ENCODE results near the gene MYH7. TPM values are rescaled to one million over a fixed set of nuclear protein-coding genes. Genes with fewer than 3 reads are reported as not detected.

MYH7 gene
- total RNA-seq, 6 experiments from 2014 or later: 0.30 to 5.6 (median 0.60) TPM

DNA sequence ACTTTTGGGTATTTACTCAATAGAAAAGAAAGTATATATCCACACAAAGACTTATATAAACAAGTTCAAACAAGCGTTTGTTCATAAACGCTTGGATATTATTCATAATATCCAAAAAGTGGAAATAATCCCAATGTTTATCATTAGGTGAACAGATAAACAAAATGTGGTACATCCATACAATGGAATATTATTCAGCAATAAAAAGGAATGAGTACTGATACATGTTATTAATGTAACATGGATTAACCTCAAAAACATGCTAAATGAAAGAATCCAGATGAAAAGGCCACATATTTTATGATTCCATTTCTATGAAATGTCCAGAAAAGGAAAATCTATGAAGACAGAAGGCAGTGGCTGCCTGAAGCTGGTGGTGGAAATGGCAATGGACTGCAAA lies 16.8 kb upstream of the MYH7 start:
- ATAC-seq: no peak
- H3K4me1 ChIP-seq: no peaks in the 10 kb centered on the region
- no peak overlapping the region for H3K27ac ChIP-seq
- no peaks in the 10 kb centered on the region for H3K36me3 ChIP-seq
- TF ChIP-seq POLR2A (IDR thresholded peaks at IDR 0.05): no peak
- TF ChIP-seq, protein P1, sequence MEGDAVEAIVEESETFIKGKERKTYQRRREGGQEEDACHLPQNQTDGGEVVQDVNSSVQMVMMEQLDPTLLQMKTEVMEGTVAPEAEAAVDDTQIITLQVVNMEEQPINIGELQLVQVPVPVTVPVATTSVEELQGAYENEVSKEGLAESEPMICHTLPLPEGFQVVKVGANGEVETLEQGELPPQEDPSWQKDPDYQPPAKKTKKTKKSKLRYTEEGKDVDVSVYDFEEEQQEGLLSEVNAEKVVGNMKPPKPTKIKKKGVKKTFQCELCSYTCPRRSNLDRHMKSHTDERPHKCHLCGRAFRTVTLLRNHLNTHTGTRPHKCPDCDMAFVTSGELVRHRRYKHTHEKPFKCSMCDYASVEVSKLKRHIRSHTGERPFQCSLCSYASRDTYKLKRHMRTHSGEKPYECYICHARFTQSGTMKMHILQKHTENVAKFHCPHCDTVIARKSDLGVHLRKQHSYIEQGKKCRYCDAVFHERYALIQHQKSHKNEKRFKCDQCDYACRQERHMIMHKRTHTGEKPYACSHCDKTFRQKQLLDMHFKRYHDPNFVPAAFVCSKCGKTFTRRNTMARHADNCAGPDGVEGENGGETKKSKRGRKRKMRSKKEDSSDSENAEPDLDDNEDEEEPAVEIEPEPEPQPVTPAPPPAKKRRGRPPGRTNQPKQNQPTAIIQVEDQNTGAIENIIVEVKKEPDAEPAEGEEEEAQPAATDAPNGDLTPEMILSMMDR (IDR thresholded peaks at IDR 0.05): no peak
- intact Hi-C loops (cut with DNase I): no loop called here
- no peaks in the 10 kb centered on the region for H3K9me3 ChIP-seq
- DNase-seq: no peak
- H3K4me3 ChIP-seq: no peak overlapping the region
- 41% methylated on average over 2 of the region's 2 CpGs for WGBS (ENCODE audit: insufficient coverage, low coverage, low lambda C conversion rate, missing lambda C conversion rate)
- H3K27me3 ChIP-seq: peaks cover 0 to 5% of the 10 kb centered on the region in 2 donors

DNA sequence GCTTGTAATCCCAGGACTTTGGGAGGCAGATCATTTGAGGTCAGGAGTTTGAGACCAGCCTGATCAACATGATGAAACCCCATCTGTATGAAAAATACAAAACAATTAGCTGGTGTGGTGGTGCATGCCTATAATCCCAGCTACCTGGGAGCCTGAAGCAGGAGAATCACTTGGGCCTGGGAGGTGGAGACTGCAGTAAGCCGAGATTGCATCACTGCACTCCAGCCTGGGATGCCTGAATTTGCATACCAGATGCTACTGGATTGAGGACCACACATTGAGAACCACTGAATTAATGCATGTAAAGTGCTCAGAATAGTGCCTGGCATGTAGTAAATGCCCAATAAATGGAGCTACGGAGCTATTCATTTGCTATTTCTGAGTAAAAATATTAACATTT lies 14.9 kb upstream of the MYH7 start:
- no peaks in the 10 kb centered on the region for H3K4me1 ChIP-seq
- ATAC-seq: no peak
- intact Hi-C loops (cut with DNase I): no loop called here
- DNase-seq: no peak
- WGBS (ENCODE audit: insufficient coverage, low coverage, low lambda C conversion rate, missing lambda C conversion rate): 50% methylated on average over 2 of the region's 2 CpGs
- peaks cover 0 to 5% of the 10 kb centered on the region in 2 donors for H3K27me3 ChIP-seq
- H3K4me3 ChIP-seq: no peak overlapping the region
- no peaks in the 10 kb centered on the region for H3K9me3 ChIP-seq
- H3K36me3 ChIP-seq: no peaks in the 10 kb centered on the region
- H3K27ac ChIP-seq: no peak overlapping the region
- TF ChIP-seq POLR2A (IDR thresholded peaks at IDR 0.05): no peak
- TF ChIP-seq, protein P1 (IDR thresholded peaks at IDR 0.05): no peak

DNA sequence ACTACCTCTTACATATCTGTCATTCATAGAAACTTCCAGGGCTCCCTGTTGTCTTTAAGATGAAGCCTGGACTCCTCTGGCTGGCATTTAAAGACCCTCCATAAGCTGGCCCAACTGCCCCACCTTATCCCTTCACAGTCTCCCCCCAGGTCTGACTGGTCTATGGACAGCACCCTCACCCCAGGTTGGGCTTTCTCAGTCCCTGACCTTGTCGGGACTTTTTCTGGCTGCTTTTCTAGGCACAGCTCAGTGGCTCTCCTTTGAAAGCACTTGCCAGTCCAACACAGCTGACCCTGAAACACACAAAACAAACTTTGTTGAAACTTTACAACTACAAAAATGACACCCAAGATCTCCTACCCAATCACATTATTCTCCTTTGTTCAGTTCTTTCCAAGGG lies 13.9 kb upstream of the MYH7 start:
- H3K9me3 ChIP-seq: no peaks in the 10 kb centered on the region
- TF ChIP-seq POLR2A (IDR thresholded peaks at IDR 0.05): no peak
- TF ChIP-seq, protein P1 (IDR thresholded peaks at IDR 0.05): no peak
- intact Hi-C loops (cut with DNase I): no loop called here
- no peak overlapping the region for H3K4me3 ChIP-seq
- ATAC-seq (no peak), DNase-seq (no peak)
- 67% methylated on average over 1 of the region's 1 CpG for WGBS (ENCODE audit: insufficient coverage, low coverage, low lambda C conversion rate, missing lambda C conversion rate)
- no peaks in the 10 kb centered on the region for H3K36me3 ChIP-seq
- peaks cover 0 to 5% of the 10 kb centered on the region in 2 donors for H3K27me3 ChIP-seq
- H3K4me1 ChIP-seq: no peaks in the 10 kb centered on the region
- no peak overlapping the region for H3K27ac ChIP-seq

- Histone ChIP-seq H3K4me3 (no peak overlapping the region), H3K27me3 (peaks cover 0 to 5% of the 10 kb centered on the region in 2 donors), H3K9me3 (no peaks in the 10 kb centered on the region), H3K27ac (no peak overlapping the region), H3K36me3 (no peaks in the 10 kb centered on the region), H3K4me1 (no peaks in the 10 kb centered on the region)
- 73% methylated on average over 7 of the region's 7 CpGs for WGBS (ENCODE audit: insufficient coverage, low coverage, low lambda C conversion rate, missing lambda C conversion rate)
- DNase-seq: no peak
- ATAC-seq: no peak
- intact Hi-C loops (cut with DNase I): no loop called here
- TF ChIP-seq, protein P1 (IDR thresholded peaks at IDR 0.05): no peak
These were observed 12.2 kb upstream of the MYH7 start for GRCh38 chr14:23447361-23448350.
